GM12878 (cell line): ENCODE results near the gene PLB1.

Experiments used
- GABPA ChIP-seq: IDR thresholded peaks from 2 replicates; pipeline ENCODE4 v1.6.1; 2014; ENCODE audit warnings: antibody characterized with exemption, low read depth, mild to moderate bottlenecking, inconsistent platforms
- MAX ChIP-seq: IDR thresholded peaks from 2 replicates; pipeline ENCODE4 v1.6.1; 2012; ENCODE audit warnings: low read depth, low read length, improper control_type of control experiment
- MYC ChIP-seq: IDR thresholded peaks from 2 replicates; pipeline ENCODE4 v1.6.1; 2011; ENCODE audit warnings: mild to moderate bottlenecking, low read length, moderate library complexity, inconsistent platforms; ENCODE audit not compliant: insufficient read depth, insufficient replicate concordance, insufficient read length, severe bottlenecking
- POLR2A ChIP-seq: IDR thresholded peaks from 2 replicates; pipeline ENCODE4 v1.6.1; 2011; ENCODE audit warnings: low read depth, mild to moderate bottlenecking, low read length
- ZNF207 ChIP-seq: fragments of 450-650 bp; IDR thresholded peaks from 2 replicates; pipeline ENCODE4 v1.6.1; 2014; ENCODE audit warnings: antibody characterized with exemption, mild to moderate bottlenecking, borderline replicate concordance
- ZZZ3 ChIP-seq: IDR thresholded peaks from 2 replicates; pipeline ENCODE4 v1.6.1; 2011; ENCODE audit warnings: low read depth; ENCODE audit not compliant: control insufficient read depth, insufficient read length

GRCh38 chr2:28570431-28570830, 74.6 kb downstream of the PLB1 start:
- TF ChIP-seq MAX (no peak), POLR2A (no peak), MYC (no peak), ZNF207 (no peak), ZZZ3 (no peak), GABPA (no peak)
